Measurements from ENCODE around the gene ELL2. TPM values are rescaled to one million over a fixed set of nuclear protein-coding genes. Genes with fewer than 3 reads are reported as not detected.

The ELL2 gene
- polyA plus RNA-seq, 1 experiment, result 131 TPM

- no peaks in the 10 kb centered on the region for H3K9me3 ChIP-seq (ENCODE audit: control insufficient read depth, insufficient read depth, low read length)
- no peak for TF ChIP-seq CTCF (IDR thresholded peaks at IDR 0.05; ENCODE audit: low read depth, low read length)
- no peak overlapping the region for H3K27ac ChIP-seq (ENCODE audit: low read depth, low read length)
- CTCF ChIA-PET, result interaction anchor here (0.6 to 0.7 kb wide), 2 partner anchors 118 to 450 kb away, joined by 3 to 7 read pairs; no protein-coding TSS in a partner anchor
- no peak overlapping the region for H3K4me3 ChIP-seq (ENCODE audit: low read depth, low read length)
- DNase-seq (ENCODE audit: low read depth, low spot score), result no peak
- no peaks in the 10 kb centered on the region for H3K27me3 ChIP-seq (ENCODE audit: control insufficient read depth, insufficient read depth, low read length)
- POLR2A ChIA-PET, result no interaction called here
These were observed 72.6 kb downstream of the ELL2 start for GRCh38 chr5:95889076-95889475.

- CTCF ChIA-PET, result no interaction called here
- DNase-seq (ENCODE audit: low read depth, low spot score), result no peak
- POLR2A ChIA-PET, result no interaction called here
- TF ChIP-seq CTCF (IDR thresholded peaks at IDR 0.05; ENCODE audit: low read depth, low read length), result no peak
- Histone ChIP-seq H3K27me3 (ENCODE audit: control insufficient read depth, insufficient read depth, low read length) (no peaks in the 10 kb centered on the region), H3K4me3 (ENCODE audit: low read depth, low read length) (no peak overlapping the region), H3K27ac (ENCODE audit: low read depth, low read length) (no peak overlapping the region), H3K9me3 (ENCODE audit: control insufficient read depth, insufficient read depth, low read length) (no peaks in the 10 kb centered on the region)
These were observed 73.7 kb downstream of the ELL2 start for GRCh38 chr5:95887977-95888376.

- CTCF ChIA-PET, result no interaction called here
- no peak for TF ChIP-seq CTCF (IDR thresholded peaks at IDR 0.05; ENCODE audit: low read depth, low read length)
- no peak overlapping the region for H3K27ac ChIP-seq (ENCODE audit: low read depth, low read length)
- DNase-seq (ENCODE audit: low read depth, low spot score), result no peak
- POLR2A ChIA-PET, result no interaction called here
- no peak overlapping the region for H3K4me3 ChIP-seq (ENCODE audit: low read depth, low read length)
- no peaks in the 10 kb centered on the region for H3K9me3 ChIP-seq (ENCODE audit: control insufficient read depth, insufficient read depth, low read length)
- H3K27me3 ChIP-seq (ENCODE audit: control insufficient read depth, insufficient read depth, low read length), result no peaks in the 10 kb centered on the region
These were observed 75.2 kb downstream of the ELL2 start for GRCh38 chr5:95886340-95887044.

GRCh38 chr5:95884511-95884910, 77.1 kb downstream of the ELL2 start:
- Histone ChIP-seq H3K9me3 (ENCODE audit: control insufficient read depth, insufficient read depth, low read length) (no peaks in the 10 kb centered on the region), H3K27ac (ENCODE audit: low read depth, low read length) (no peak overlapping the region), H3K4me3 (ENCODE audit: low read depth, low read length) (no peak overlapping the region), H3K27me3 (ENCODE audit: control insufficient read depth, insufficient read depth, low read length) (no peaks in the 10 kb centered on the region)
- DNase-seq (ENCODE audit: low read depth, low spot score), result no peak
- TF ChIP-seq CTCF (IDR thresholded peaks at IDR 0.05; ENCODE audit: low read depth, low read length), result no peak
- ChIA-PET CTCF (interaction anchor here (1.6 kb wide), 1 partner anchor 452 kb away, joined by 3 read pairs; no protein-coding TSS in a partner anchor), POLR2A (no interaction called here)

GRCh38 chr5:95884017-95884325, 77.7 kb downstream of the ELL2 start:
- no peak for DNase-seq (ENCODE audit: low read depth, low spot score)
- Histone ChIP-seq H3K27me3 (ENCODE audit: control insufficient read depth, insufficient read depth, low read length) (no peaks in the 10 kb centered on the region), H3K9me3 (ENCODE audit: control insufficient read depth, insufficient read depth, low read length) (no peaks in the 10 kb centered on the region), H3K27ac (ENCODE audit: low read depth, low read length) (no peak overlapping the region), H3K4me3 (ENCODE audit: low read depth, low read length) (no peak overlapping the region)
- ChIA-PET POLR2A (no interaction called here), CTCF (interaction anchor here (1.6 kb wide), 1 partner anchor 453 kb away, joined by 3 read pairs; no protein-coding TSS in a partner anchor)
- TF ChIP-seq CTCF (IDR thresholded peaks at IDR 0.05; ENCODE audit: low read depth, low read length), result no peak
